Ovary (tissue), 3 donors: ENCODE data around the gene CAV1.

Source experiments
- EP300 ChIP-seq: sonication (generic); formaldehyde crosslinking; IDR thresholded peaks from one replicate; pipeline ENCODE4 v1.6.1; 2017; ENCODE audit warnings: antibody characterized with exemption
- POLR2A ChIP-seq: fragments of 450-650 bp; IDR thresholded peaks from one replicate; pipeline ENCODE4 v1.6.1; 2017; ENCODE audit warnings: antibody characterized with exemption, mild to moderate bottlenecking, moderate library complexity
- TF ChIP-seq, protein P1 (sequence below), 3 donors: fragments of 450-650 bp in 2 of 3; fragments of 200-600 bp in 1 of 3; IDR thresholded peaks; one replicate each; pipeline versions ENCODE4 v1.5.1 to v1.8.0; 2016 to 2022; ENCODE audit warnings: antibody characterized with exemption in 3 of 3, mild to moderate bottlenecking in 1 of 3
- donor health status: DM: no; HTN: no; CAD: no.

- TF ChIP-seq, protein P1, sequence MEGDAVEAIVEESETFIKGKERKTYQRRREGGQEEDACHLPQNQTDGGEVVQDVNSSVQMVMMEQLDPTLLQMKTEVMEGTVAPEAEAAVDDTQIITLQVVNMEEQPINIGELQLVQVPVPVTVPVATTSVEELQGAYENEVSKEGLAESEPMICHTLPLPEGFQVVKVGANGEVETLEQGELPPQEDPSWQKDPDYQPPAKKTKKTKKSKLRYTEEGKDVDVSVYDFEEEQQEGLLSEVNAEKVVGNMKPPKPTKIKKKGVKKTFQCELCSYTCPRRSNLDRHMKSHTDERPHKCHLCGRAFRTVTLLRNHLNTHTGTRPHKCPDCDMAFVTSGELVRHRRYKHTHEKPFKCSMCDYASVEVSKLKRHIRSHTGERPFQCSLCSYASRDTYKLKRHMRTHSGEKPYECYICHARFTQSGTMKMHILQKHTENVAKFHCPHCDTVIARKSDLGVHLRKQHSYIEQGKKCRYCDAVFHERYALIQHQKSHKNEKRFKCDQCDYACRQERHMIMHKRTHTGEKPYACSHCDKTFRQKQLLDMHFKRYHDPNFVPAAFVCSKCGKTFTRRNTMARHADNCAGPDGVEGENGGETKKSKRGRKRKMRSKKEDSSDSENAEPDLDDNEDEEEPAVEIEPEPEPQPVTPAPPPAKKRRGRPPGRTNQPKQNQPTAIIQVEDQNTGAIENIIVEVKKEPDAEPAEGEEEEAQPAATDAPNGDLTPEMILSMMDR (IDR thresholded peaks at IDR 0.05) = no peak
- TF ChIP-seq POLR2A = no peak
- TF ChIP-seq EP300 = no peak
Measured at GRCh38 chr7:116571037-116571436, 46.2 kb downstream of the CAV1 start.
